Measurements from ENCODE around the gene PRKCZ. TPM values are rescaled to one million over a fixed set of nuclear protein-coding genes. Genes with fewer than 3 reads are reported as not detected.

The PRKCZ gene
- total RNA-seq, 1 experiment from 2014 or later = 56.8 TPM

DNA sequence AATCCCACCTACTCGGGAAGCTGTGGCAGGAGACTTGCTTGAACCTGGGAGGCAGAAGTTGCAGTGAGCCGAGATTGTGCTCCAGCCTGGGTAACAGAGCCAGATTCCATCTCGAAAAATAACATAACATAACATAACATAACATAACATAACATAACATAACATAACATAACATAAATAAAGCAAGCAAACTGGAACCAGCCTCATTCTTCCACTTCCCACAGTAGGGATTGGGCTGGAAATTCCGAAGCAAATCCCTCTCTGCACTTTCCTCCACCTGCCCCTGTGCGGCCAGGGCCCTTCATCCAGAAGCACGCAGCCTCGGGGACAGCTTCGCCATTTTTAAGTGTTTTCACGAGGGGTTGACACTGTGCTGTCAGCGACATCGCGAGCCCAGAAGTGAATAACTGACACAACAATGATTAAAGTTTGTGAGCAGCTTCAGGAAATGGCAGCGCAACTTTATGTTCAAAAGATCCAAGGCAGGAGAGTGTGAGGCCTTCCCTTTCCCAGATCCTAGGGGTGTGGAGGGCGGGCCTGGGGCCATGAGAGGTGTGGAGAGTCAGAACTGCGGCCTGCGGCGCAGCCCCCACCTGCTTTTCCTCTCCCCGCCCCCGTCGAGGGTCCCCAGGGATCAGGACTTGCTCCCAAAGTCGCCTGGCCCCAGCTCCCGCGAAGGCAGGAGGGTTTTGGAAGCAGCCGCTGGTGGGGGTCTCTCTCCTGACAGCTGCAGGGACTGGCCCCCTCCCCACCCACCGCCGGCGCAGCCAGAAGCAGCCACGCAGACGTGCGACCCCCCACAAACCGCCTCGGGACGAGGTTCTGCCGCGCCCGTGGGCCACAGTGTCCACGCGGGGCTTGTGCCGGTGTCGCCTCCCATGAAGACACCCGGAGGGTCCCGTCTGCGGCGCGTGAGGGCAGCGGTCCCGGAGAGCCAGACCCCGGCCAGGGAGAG is 31.7 kb upstream of the PRKCZ start:
- no peak overlapping the region for H3K9ac ChIP-seq (ENCODE audit: low read length)
- no peak overlapping the region for H3K4me3 ChIP-seq (ENCODE audit: low read length)
- ChIA-PET POLR2A (ENCODE audit: unreplicated experiment) (no interaction called here), CTCF (no interaction called here)
- H3K27ac ChIP-seq (ENCODE audit: low read length) = no peak overlapping the region
- BruUV-seq (replicated peaks) = no TSS peak
- DNase-seq (no peak), ATAC-seq (no peak)
- H3K27me3 ChIP-seq (ENCODE audit: low read length) = peaks cover 32% of the 10 kb centered on the region
- no peaks in the 10 kb centered on the region for H3F3A ChIP-seq (ENCODE audit: low read length, unreplicated experiment)
- no peaks in the 10 kb centered on the region for H3K9me3 ChIP-seq (ENCODE audit: low read length)
- H2AFZ ChIP-seq (ENCODE audit: low read length) = no peak overlapping the region
- intact Hi-C loops (cut with micrococcal nuclease) = no loop called here
- H3K4me2 ChIP-seq (ENCODE audit: low read length) = no peak overlapping the region
- no peaks in the 10 kb centered on the region for H3K9me2 ChIP-seq (replicated peaks; ENCODE audit: low read length)
- H3K4me1 ChIP-seq (ENCODE audit: insufficient read depth, low read length) = peaks cover 9% of the 10 kb centered on the region; the same call in 1 of the 2 replicates
- TF ChIP-seq, protein P1, sequence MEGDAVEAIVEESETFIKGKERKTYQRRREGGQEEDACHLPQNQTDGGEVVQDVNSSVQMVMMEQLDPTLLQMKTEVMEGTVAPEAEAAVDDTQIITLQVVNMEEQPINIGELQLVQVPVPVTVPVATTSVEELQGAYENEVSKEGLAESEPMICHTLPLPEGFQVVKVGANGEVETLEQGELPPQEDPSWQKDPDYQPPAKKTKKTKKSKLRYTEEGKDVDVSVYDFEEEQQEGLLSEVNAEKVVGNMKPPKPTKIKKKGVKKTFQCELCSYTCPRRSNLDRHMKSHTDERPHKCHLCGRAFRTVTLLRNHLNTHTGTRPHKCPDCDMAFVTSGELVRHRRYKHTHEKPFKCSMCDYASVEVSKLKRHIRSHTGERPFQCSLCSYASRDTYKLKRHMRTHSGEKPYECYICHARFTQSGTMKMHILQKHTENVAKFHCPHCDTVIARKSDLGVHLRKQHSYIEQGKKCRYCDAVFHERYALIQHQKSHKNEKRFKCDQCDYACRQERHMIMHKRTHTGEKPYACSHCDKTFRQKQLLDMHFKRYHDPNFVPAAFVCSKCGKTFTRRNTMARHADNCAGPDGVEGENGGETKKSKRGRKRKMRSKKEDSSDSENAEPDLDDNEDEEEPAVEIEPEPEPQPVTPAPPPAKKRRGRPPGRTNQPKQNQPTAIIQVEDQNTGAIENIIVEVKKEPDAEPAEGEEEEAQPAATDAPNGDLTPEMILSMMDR (conservative IDR thresholded peaks at IDR 0.05; ENCODE audit: low read depth, low read length) = no peak
- TF ChIP-seq EZH2phosphoT487 (IDR thresholded peaks at IDR 0.05; ENCODE audit: borderline replicate concordance, low read length) (no peak), EZH2 (IDR thresholded peaks at IDR 0.05; ENCODE audit: low read length, unreplicated experiment) (no peak)
- no peaks in the 10 kb centered on the region for H3K79me2 ChIP-seq (ENCODE audit: low read length)
- no peaks in the 10 kb centered on the region for H4K20me1 ChIP-seq (ENCODE audit: low read length)
- no peaks in the 10 kb centered on the region for H3K36me3 ChIP-seq (ENCODE audit: low read depth, low read length)

DNA sequence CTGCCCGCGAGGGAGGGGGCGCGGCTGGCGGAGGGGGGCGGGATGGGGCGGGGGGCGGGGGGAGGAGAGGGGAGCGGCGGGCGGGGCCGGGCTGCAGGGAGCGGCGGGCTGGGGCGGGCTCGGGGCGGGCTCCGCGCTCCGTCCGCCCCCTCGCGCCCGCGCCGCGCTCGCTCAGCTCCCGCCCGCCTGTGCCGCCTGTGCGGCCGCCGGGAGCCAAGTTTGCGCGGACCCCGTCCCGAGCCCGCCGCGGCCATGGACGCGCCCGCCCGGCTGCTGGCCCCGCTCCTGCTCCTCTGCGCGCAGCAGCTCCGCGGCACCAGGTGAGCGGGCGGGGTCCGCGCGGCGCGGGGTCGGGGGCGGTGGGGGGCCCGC is 31.1 kb upstream of the PRKCZ start, which contains the start of gene GABRD:
Gene GABRD, plus strand, starts transcription at position 174 of the 372 bp plus-strand sequence. Its CDS starts 79 bp downstream, at position 253.
- BruUV-seq (replicated peaks) = no TSS peak
- Histone ChIP-seq H3F3A (ENCODE audit: low read length, unreplicated experiment) (no peaks in the 10 kb centered on the region), H3K9me3 (ENCODE audit: low read length) (no peaks in the 10 kb centered on the region), H3K27ac (ENCODE audit: low read length) (no peak within 1 kb of the TSS), H3K9me2 (replicated peaks; ENCODE audit: low read length) (no peaks in the 10 kb centered on the region), H3K36me3 (ENCODE audit: low read depth, low read length) (no peaks in the 10 kb centered on the region), H3K4me3 (ENCODE audit: low read length) (no peak within 1 kb of the TSS), H3K27me3 (ENCODE audit: low read length) (peaks cover 32% of the 10 kb centered on the region), H3K79me2 (ENCODE audit: low read length) (no peaks in the 10 kb centered on the region), H3K4me2 (ENCODE audit: low read length) (no peak within 1 kb of the TSS), H3K9ac (ENCODE audit: low read length) (no peak within 1 kb of the TSS), H3K4me1 (ENCODE audit: insufficient read depth, low read length) (peaks cover 9% of the 10 kb centered on the region; the same call in 1 of the 2 replicates), H4K20me1 (ENCODE audit: low read length) (no peaks in the 10 kb centered on the region), H2AFZ (ENCODE audit: low read length) (no peak within 1 kb of the TSS)
- ChIA-PET POLR2A (ENCODE audit: unreplicated experiment) (no interaction called here), CTCF (no interaction called here)
- DNase-seq (no peak), ATAC-seq (no peak)
- TF ChIP-seq EZH2phosphoT487 (IDR thresholded peaks at IDR 0.05; ENCODE audit: borderline replicate concordance, low read length) (no peak), EZH2 (IDR thresholded peaks at IDR 0.05; ENCODE audit: low read length, unreplicated experiment) (no peak)
- TF ChIP-seq, protein P1 (conservative IDR thresholded peaks at IDR 0.05; ENCODE audit: low read depth, low read length) = no peak
- intact Hi-C loops (cut with micrococcal nuclease) = no loop called here

Measured in PC-3 (cell line).